GM12878 (cell line): ENCODE results near the gene TNNT2. TPM values are rescaled to one million over a fixed set of nuclear protein-coding genes. Genes with fewer than 3 reads are reported as not detected.
A peak's percentile ranks its signal among the peaks of the same experiment; 100 is the strongest.

ENCODE experiments used
- ATAC-seq: fragments of 200-7000 bp; cut with Tn5 transposase; 3 replicates; pipeline ENCODE4 v1.9.1; 2020; ENCODE audit warnings: mild to moderate bottlenecking, moderate library complexity
- BruUV-seq: library from RNA; stranded (reverse); fragments of 400-500 nt; replicated peaks from 2 replicates; lab custom pipeline; 2021; lab: Mats Ljungman, UMichigan
- CTCF ChIA-PET: fragments of 300-600 bp; sonication (Branson Sonifier 250); formaldehyde crosslinking; extraction: SDS; loops from one replicate; lab custom pipeline; 2021; ENCODE audit warnings: inconsistent platforms; lab: Yijun Ruan, JAX
- POLR2A ChIA-PET: fragments of 350-600 bp; formaldehyde crosslinking; extraction: SDS; loops from one replicate; lab custom pipeline; 2021; ENCODE audit warnings: inconsistent platforms; lab: Charles Lee
- RAD21 ChIA-PET: fragments of 300-600 bp; sonication (Branson Sonifier 250); formaldehyde crosslinking; loops from one replicate; lab custom pipeline; 2023; ENCODE audit warnings: antibody characterized with exemption; ENCODE audit not compliant: unreplicated experiment; lab: Charles Lee
- SMC1A ChIA-PET: fragments of 300-600 bp; sonication (Branson Sonifier 250); formaldehyde crosslinking; loops from one replicate; lab custom pipeline; 2023; ENCODE audit not compliant: unreplicated experiment, uncharacterized antibody; lab: Charles Lee
- DNase-seq: peaks from one replicate; pipeline ENCODE4 v3.0.0-alpha.2; 2011; ENCODE audit warnings: low read depth, low spot score
- FAIRE-seq: peaks from 3 replicates; lab custom pipeline; 2011; peaks lifted over from hg19 to GRCh38; lab: Jason Lieb, UNC
- H2AFZ ChIP-seq: 2 replicates; pipeline ENCODE4 v1.6.0; 2011; ENCODE audit warnings: low read depth, low read length, control low read depth; ENCODE audit not compliant: control insufficient read depth
- H3K27ac ChIP-seq: 2 replicates; pipeline ENCODE4 v1.5.1; 2011; ENCODE audit warnings: control low read depth; ENCODE audit not compliant: control insufficient read depth, insufficient read depth
- H3K27me3 ChIP-seq, 2 experiments: replicated peaks in 1 of 2; 2 replicates each; pipeline versions ENCODE4 v1.6.0 to v1.6.1; 2011; ENCODE audit warnings: low read length in 1 of 2; ENCODE audit not compliant: control insufficient read depth in 2 of 2, insufficient read depth in 2 of 2
- H3K36me3 ChIP-seq, 2 experiments: 2 replicates each; pipeline ENCODE4 v1.5.1; 2011; ENCODE audit warnings: low read length in 1 of 2; ENCODE audit not compliant: control insufficient read depth in 2 of 2, insufficient read depth in 2 of 2
- H3K4me1 ChIP-seq: 2 replicates; pipeline ENCODE4 v1.6.1; 2011; ENCODE audit warnings: mild to moderate bottlenecking, low read length, moderate library complexity, mixed read lengths; ENCODE audit not compliant: control insufficient read depth, insufficient read depth
- H3K4me2 ChIP-seq: 2 replicates; pipeline ENCODE4 v1.6.0; 2011; ENCODE audit warnings: control low read depth; ENCODE audit not compliant: control insufficient read depth, insufficient read depth
- H3K4me3 ChIP-seq: fragments of 200-600 bp; sonication (generic); 2 replicates; pipeline ENCODE4 v1.5.1; 2016
- H3K79me2 ChIP-seq: 2 replicates; pipeline ENCODE4 v1.6.0; 2011; ENCODE audit warnings: low read length; ENCODE audit not compliant: control insufficient read depth, insufficient read depth
- H3K9ac ChIP-seq: 2 replicates; pipeline ENCODE4 v1.8.0; 2011; ENCODE audit warnings: low read length, control low read depth, mixed read lengths; ENCODE audit not compliant: control insufficient read depth, insufficient read depth
- H3K9me3 ChIP-seq: replicated peaks from 3 replicates; pipeline ENCODE4 v1.5.1; 2011; ENCODE audit warnings: mild to moderate bottlenecking, low read length; ENCODE audit not compliant: control insufficient read depth, insufficient read depth
- H4K20me1 ChIP-seq: 2 replicates; pipeline ENCODE4 v1.6.0; 2011; ENCODE audit not compliant: control insufficient read depth, insufficient read depth
- ATF3 ChIP-seq: IDR thresholded peaks from 2 replicates; pipeline ENCODE4 v1.6.1; 2011; ENCODE audit warnings: low read depth, mild to moderate bottlenecking, low read length, moderate library complexity, borderline replicate concordance; ENCODE audit errors: extremely low read depth
- BHLHE40 ChIP-seq, 2 experiments: fragments of 450-650 bp in 1 of 2; IDR thresholded peaks; 2 replicates each; pipeline ENCODE4 v1.6.1; 2011 to 2017; ENCODE audit warnings: low read depth in 2 of 2, borderline replicate concordance in 1 of 2, improper control_type of control experiment in 1 of 2, low read length in 1 of 2, mild to moderate bottlenecking in 1 of 2
- CTCF ChIP-seq, 3 experiments: IDR thresholded peaks in 2 of 3; conservative IDR thresholded peaks in 1 of 3; 2 replicates each; pipeline ENCODE4 v1.5.1; 2011; ENCODE audit warnings: low read depth in 3 of 3, low read length in 3 of 3, mild to moderate bottlenecking in 3 of 3, control low read depth in 2 of 3, moderate library complexity in 2 of 3, inconsistent platforms in 1 of 3, mixed read lengths in 1 of 3; ENCODE audit not compliant: control insufficient read depth in 2 of 3, insufficient read depth in 1 of 3; ENCODE audit errors: extremely low read depth in 1 of 3
- RAD21 ChIP-seq: IDR thresholded peaks from 2 replicates; pipeline ENCODE4 v1.6.1; 2011; ENCODE audit warnings: mild to moderate bottlenecking, low read depth, low read length, moderate library complexity; ENCODE audit not compliant: insufficient read depth
- SUPT20H ChIP-seq: IDR thresholded peaks from 2 replicates; pipeline ENCODE4 v1.6.1; 2011; ENCODE audit warnings: low read depth, mild to moderate bottlenecking, low read length, moderate library complexity, borderline replicate concordance; ENCODE audit not compliant: control insufficient read depth
- WGBS: methylation state at CpG from one replicate; pipeline ENCODE4 v1.1.6; 2016; ENCODE audit warnings: low lambda C conversion rate; ENCODE audit not compliant: insufficient replicate concordance, insufficient coverage; ENCODE audit errors: missing lambda C conversion rate; 5-methylcytosine and 5-hydroxymethylcytosine counted together
- in situ Hi-C: fragments of 300-500 bp; cut with MboI; formaldehyde crosslinking; loops from 9 replicates; pipeline ENCODE4 v1.14.3; 2018; ENCODE audit warnings: mixed read lengths
- intact Hi-C: fragments of 100-400 bp; cut with micrococcal nuclease; formaldehyde crosslinking; loops from one replicate; pipeline ENCODE4 v1.14.2; 2022; ENCODE audit not compliant: unreplicated experiment
- polyA plus RNA-seq, 11 experiments: library from polyadenylated mRNA; depleted of rRNA in 4 of 11; unstranded in 6 of 11; stranded (reverse) in 5 of 11; fragments of >200 nt; fragmentation: Nextera tagmentation in 4 of 11; fragmentation: Illumina TruSeq in 1 of 11; extraction: Ambion mirVana in 4 of 11; extraction: Trizol in 1 of 11; gene quantifications; 1 replicate in 1 of 11; 2 replicates in 10 of 11; pipeline versions ENCODE4 v1.2.1 to v1.2.3, GENCODE V29; 2011 to 2016; ENCODE audit warnings: inconsistent platforms in 2 of 11, missing spikeins in 2 of 11, low read depth in 1 of 11
- total RNA-seq, 4 experiments: library from RNA; depleted of rRNA in 3 of 4; stranded (reverse); fragments of >200 nt in 3 of 4; fragmentation: Illumina TruSeq in 1 of 4; extraction: Trizol in 1 of 4; gene quantifications; 2 replicates each; pipeline versions ENCODE4 v1.2.1 to v1.2.3, GENCODE V29; 2013 to 2021

Gene TNNT2
- total and polyA plus RNA-seq, 10 of the 15 experiments (the other 5 are each of a cell fraction or from before 2014, with no cell fraction given), result 2.2 TPM; not detected in 9

- WGBS, result 13% methylated on average over 7 of the region's 7 CpGs
- H3K9me3 ChIP-seq, result no peaks in the 10 kb centered on the region
- no peak for TF ChIP-seq SUPT20H
- peaks cover 4 to 10% of the 10 kb centered on the region in 2 experiments; a peak in 3 of 4 replicates for H3K27me3 ChIP-seq
- FAIRE-seq (no peak), DNase-seq (no peak), ATAC-seq (peak; percentile 9; the same call in 2 of the 3 replicates)
- H3K4me2 ChIP-seq, result no peak overlapping the region
- POLR2A ChIA-PET, result no interaction called here
- H3K4me3 ChIP-seq, result no peak overlapping the region
- H2AFZ ChIP-seq, result no peak overlapping the region
- no TSS peak for BruUV-seq
- RAD21 ChIA-PET, result interaction anchor here (0.7 to 1.5 kb wide), 2 partner anchors 37 to 75 kb away, joined by 5 to 7 read pairs; no protein-coding TSS in a partner anchor
- H4K20me1 ChIP-seq, result no peaks in the 10 kb centered on the region
- no peaks in the 10 kb centered on the region for H3K36me3 ChIP-seq
- H3K27ac ChIP-seq, result no peak overlapping the region
- CTCF ChIA-PET, result interaction anchor here (1.1 to 7.6 kb wide), 2 partner anchors 37 to 75 kb away, joined by 3 to 46 read pairs; no protein-coding TSS in a partner anchor
- SMC1A ChIA-PET, result interaction anchor here (1.4 kb wide), 1 partner anchor 47 kb away, joined by 3 read pairs; no protein-coding TSS in a partner anchor
- in situ Hi-C loops, result no loop called here
- intact Hi-C loops, result no loop called here
- H3K9ac ChIP-seq, result no peak overlapping the region
- H3K79me2 ChIP-seq, result no peaks in the 10 kb centered on the region
- no peaks in the 10 kb centered on the region for H3K4me1 ChIP-seq
Measured at GRCh38 chr1:201310251-201310985, 67.1 kb downstream of the TNNT2 start.

- FAIRE-seq, result no peak
Measured at GRCh38 chr1:201309416-201309815, 68.1 kb downstream of the TNNT2 start.

More at GRCh38 chr1:201309416-201309815, 68.1 kb downstream of the TNNT2 start:
- H3K79me2 ChIP-seq, result no peaks in the 10 kb centered on the region
- ChIA-PET RAD21 (no interaction called here), SMC1A (interaction anchor here (1.2 to 1.7 kb wide), 3 partner anchors 37 to 50 kb away, joined by 4 to 11 read pairs (median 6); no protein-coding TSS in a partner anchor), POLR2A (no interaction called here), CTCF (interaction anchor here (0.7 to 7.6 kb wide), 4 partner anchors 38 to 123 kb away, joined by 4 to 46 read pairs (median 4); no protein-coding TSS in a partner anchor)
- BruUV-seq, result no TSS peak
- no peak overlapping the region for H3K4me2 ChIP-seq
- TF ChIP-seq ATF3 (no peak), BHLHE40 (IDR thresholded peaks at IDR 0.05; ENCODE audit: borderline replicate concordance in 1 of 2, low read depth in 2 of 2, low read length in 1 of 2) (peak; percentile 79 to 93; a peak in 3 of 4 replicates), RAD21 (0 out of 2 replicates have a peak, but pooled peaks have one; percentile 9), CTCF (IDR thresholded peaks at IDR 0.05 in 2 of 3, conservative IDR thresholded peaks at IDR 0.05 in 1 of 3; ENCODE audit: control insufficient read depth in 2 of 3, extremely low read depth in 1 of 3, insufficient read depth in 1 of 3, low read depth in 3 of 3, low read length in 3 of 3) (peak; percentile 21 to 43 (median 22); a peak in 3 of 6 replicates)
- H3K27me3 ChIP-seq, result peaks cover 4 to 13% of the 10 kb centered on the region in 2 experiments; a peak in 3 of 4 replicates
- in situ Hi-C loops, result no loop called here
- 10% methylated on average over 9 of the region's 9 CpGs for WGBS
- H3K9me3 ChIP-seq, result no peaks in the 10 kb centered on the region
- no peak overlapping the region for H3K27ac ChIP-seq
- ATAC-seq (peak; percentile 50; the same call in 2 of the 3 replicates), DNase-seq (no peak)
- H3K4me1 ChIP-seq, result no peaks in the 10 kb centered on the region
- no peak overlapping the region for H3K4me3 ChIP-seq
- H2AFZ ChIP-seq, result no peak overlapping the region
- no peaks in the 10 kb centered on the region for H4K20me1 ChIP-seq
- intact Hi-C loops, result no loop called here
- no peak overlapping the region for H3K9ac ChIP-seq
- no peaks in the 10 kb centered on the region for H3K36me3 ChIP-seq
